Neural progenitor cell (in vitro differentiated cells): ENCODE results near the gene ING5. TPM values are rescaled to one million over a fixed set of nuclear protein-coding genes. Genes with fewer than 3 reads are reported as not detected.

Experiments used
- DNase-seq: peaks from one replicate; pipeline ENCODE4 v3.0.0-alpha.2; 2016; ENCODE audit warnings: low spot score
- H2AFZ ChIP-seq: fragments of 200-600 bp; sonication (generic); replicated peaks from 2 replicates; pipeline ENCODE4 v1.6.1; 2016; ENCODE audit warnings: antibody characterized with exemption
- H3F3A ChIP-seq: fragments of 200-600 bp; sonication (generic); 2 replicates; pipeline ENCODE4 v1.6.1; 2016; ENCODE audit warnings: antibody characterized with exemption, low read depth
- H3K27ac ChIP-seq: fragments of 200-600 bp; sonication (generic); 2 replicates; pipeline ENCODE4 v1.5.1; 2016; ENCODE audit warnings: mild to moderate bottlenecking
- H3K27me3 ChIP-seq: fragments of 200-600 bp; sonication (generic); 2 replicates; pipeline ENCODE4 v1.6.1; 2016; ENCODE audit warnings: mild to moderate bottlenecking, moderate library complexity
- H3K36me3 ChIP-seq: fragments of 200-600 bp; sonication (generic); 2 replicates; pipeline ENCODE4 v1.5.1; 2016
- H3K4me1 ChIP-seq: fragments of 200-600 bp; sonication (generic); 2 replicates; pipeline ENCODE4 v1.6.1; 2016; ENCODE audit warnings: mixed run types
- H3K4me2 ChIP-seq: fragments of 200-600 bp; sonication (generic); 2 replicates; pipeline ENCODE4 v1.6.1; 2016
- H3K4me3 ChIP-seq: fragments of 200-600 bp; sonication (generic); 2 replicates; pipeline ENCODE4 v1.5.1; 2016
- H3K79me2 ChIP-seq: fragments of 200-600 bp; sonication (generic); 2 replicates; pipeline ENCODE4 v1.6.1; 2016; ENCODE audit warnings: low read depth
- H3K9ac ChIP-seq: fragments of 200-600 bp; sonication (generic); 2 replicates; pipeline ENCODE4 v1.6.1; 2016
- H3K9me3 ChIP-seq: fragments of 200-600 bp; sonication (generic); 2 replicates; pipeline ENCODE4 v1.5.1; 2016; ENCODE audit warnings: low read depth
- H4K20me1 ChIP-seq: fragments of 200-600 bp; sonication (generic); 2 replicates; pipeline ENCODE4 v1.6.1; 2016; ENCODE audit warnings: low read depth
- H3K27ac Mint-ChIP-seq: 3 replicates; pipeline ENCODE4 v1.8.0; 2021; ENCODE audit warnings: mixed read lengths
- H3K27me3 Mint-ChIP-seq: 2 replicates; pipeline ENCODE4 v1.8.0; 2022; ENCODE audit warnings: low read depth, mild to moderate bottlenecking, inconsistent platforms, moderate library complexity, mixed read lengths; ENCODE audit not compliant: insufficient read depth
- H3K36me3 Mint-ChIP-seq: 3 replicates; pipeline ENCODE4 v1.8.0; 2021; ENCODE audit warnings: mixed read lengths
- H3K4me1 Mint-ChIP-seq: 3 replicates; pipeline ENCODE4 v1.8.0; 2021; ENCODE audit warnings: mixed read lengths
- H3K4me3 Mint-ChIP-seq: 3 replicates; pipeline ENCODE4 v1.8.0; 2021; ENCODE audit warnings: mild to moderate bottlenecking, moderate library complexity, mixed read lengths
- H3K9me3 Mint-ChIP-seq: 3 replicates; pipeline ENCODE4 v1.8.0; 2020; ENCODE audit warnings: mixed read lengths
- EZH2 ChIP-seq: fragments of 200-600 bp; sonication (generic); IDR thresholded peaks from 2 replicates; pipeline ENCODE4 v1.6.1; 2017; ENCODE audit warnings: antibody characterized with exemption, mild to moderate bottlenecking, moderate library complexity
- EZH2phosphoT487 ChIP-seq: fragments of 200-600 bp; sonication (generic); IDR thresholded peaks from 2 replicates; pipeline ENCODE4 v1.6.1; 2017; ENCODE audit warnings: antibody characterized with exemption
- total RNA-seq: library from RNA; depleted of rRNA; stranded (reverse); fragments of >200 nt; gene quantifications from 2 replicates; pipeline ENCODE4 v1.2.3, GENCODE V29; 2015; ENCODE audit warnings: low replicate concordance
- TF ChIP-seq, protein P1 (sequence below): fragments of 200-600 bp; sonication (generic); IDR thresholded peaks from 2 replicates; pipeline ENCODE4 v1.5.1; 2017; ENCODE audit warnings: antibody characterized with exemption, mild to moderate bottlenecking

ING5 gene
- total RNA-seq, 1 donor from 2014 or later = 38.2 TPM

DNA sequence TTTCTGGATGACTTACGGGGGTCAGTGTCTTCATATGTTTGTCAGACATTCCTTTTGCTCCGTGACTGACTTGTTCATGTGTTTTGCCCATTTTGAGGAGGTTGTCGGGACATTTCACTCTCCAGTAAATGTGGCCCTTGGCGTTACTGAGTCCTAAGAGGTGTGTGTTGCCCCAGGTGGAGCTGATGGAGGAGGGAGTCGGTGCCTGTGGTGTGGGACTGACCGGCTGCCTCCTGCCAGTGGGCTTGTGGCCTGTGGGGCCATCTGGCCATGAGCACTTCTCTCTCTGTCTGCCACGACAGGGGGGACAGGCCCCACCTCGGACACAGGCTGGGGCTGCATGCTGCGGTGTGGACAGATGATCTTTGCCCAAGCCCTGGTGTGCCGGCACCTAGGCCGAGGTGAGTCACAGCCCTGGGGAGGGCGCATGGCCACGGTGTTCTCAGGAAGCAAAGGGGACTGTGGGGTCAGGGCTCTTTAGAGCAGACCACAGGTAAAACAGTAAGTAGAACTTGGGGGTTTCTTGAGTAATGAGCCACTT, 48.6 kb upstream of the ING5 start:
- H2AFZ ChIP-seq = no peak overlapping the region
- Mint-ChIP-seq H3K4me3 (no peak overlapping the region), H3K4me1 (peaks cover 4% of the 10 kb centered on the region), H3K27me3 (no peaks in the 10 kb centered on the region), H3K27ac (no peak overlapping the region), H3K36me3 (peaks cover 19% of the 10 kb centered on the region), H3K9me3 (no peaks in the 10 kb centered on the region)
- no peaks in the 10 kb centered on the region for H3K9me3 ChIP-seq
- H3K9ac ChIP-seq = no peak overlapping the region
- H3K36me3 ChIP-seq = no peaks in the 10 kb centered on the region
- H3K4me1 ChIP-seq = peaks cover 8% of the 10 kb centered on the region
- H3K79me2 ChIP-seq = peaks cover 40% of the 10 kb centered on the region
- no peak overlapping the region for H3K4me2 ChIP-seq
- TF ChIP-seq, protein P1, sequence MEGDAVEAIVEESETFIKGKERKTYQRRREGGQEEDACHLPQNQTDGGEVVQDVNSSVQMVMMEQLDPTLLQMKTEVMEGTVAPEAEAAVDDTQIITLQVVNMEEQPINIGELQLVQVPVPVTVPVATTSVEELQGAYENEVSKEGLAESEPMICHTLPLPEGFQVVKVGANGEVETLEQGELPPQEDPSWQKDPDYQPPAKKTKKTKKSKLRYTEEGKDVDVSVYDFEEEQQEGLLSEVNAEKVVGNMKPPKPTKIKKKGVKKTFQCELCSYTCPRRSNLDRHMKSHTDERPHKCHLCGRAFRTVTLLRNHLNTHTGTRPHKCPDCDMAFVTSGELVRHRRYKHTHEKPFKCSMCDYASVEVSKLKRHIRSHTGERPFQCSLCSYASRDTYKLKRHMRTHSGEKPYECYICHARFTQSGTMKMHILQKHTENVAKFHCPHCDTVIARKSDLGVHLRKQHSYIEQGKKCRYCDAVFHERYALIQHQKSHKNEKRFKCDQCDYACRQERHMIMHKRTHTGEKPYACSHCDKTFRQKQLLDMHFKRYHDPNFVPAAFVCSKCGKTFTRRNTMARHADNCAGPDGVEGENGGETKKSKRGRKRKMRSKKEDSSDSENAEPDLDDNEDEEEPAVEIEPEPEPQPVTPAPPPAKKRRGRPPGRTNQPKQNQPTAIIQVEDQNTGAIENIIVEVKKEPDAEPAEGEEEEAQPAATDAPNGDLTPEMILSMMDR = no peak
- TF ChIP-seq EZH2phosphoT487 (no peak), EZH2 (no peak)
- no peaks in the 10 kb centered on the region for H3K27me3 ChIP-seq
- H3F3A ChIP-seq = peaks cover 5% of the 10 kb centered on the region
- H3K4me3 ChIP-seq = no peak overlapping the region
- H4K20me1 ChIP-seq = peaks cover 34% of the 10 kb centered on the region
- DNase-seq = no peak
- H3K27ac ChIP-seq = no peak overlapping the region

DNA sequence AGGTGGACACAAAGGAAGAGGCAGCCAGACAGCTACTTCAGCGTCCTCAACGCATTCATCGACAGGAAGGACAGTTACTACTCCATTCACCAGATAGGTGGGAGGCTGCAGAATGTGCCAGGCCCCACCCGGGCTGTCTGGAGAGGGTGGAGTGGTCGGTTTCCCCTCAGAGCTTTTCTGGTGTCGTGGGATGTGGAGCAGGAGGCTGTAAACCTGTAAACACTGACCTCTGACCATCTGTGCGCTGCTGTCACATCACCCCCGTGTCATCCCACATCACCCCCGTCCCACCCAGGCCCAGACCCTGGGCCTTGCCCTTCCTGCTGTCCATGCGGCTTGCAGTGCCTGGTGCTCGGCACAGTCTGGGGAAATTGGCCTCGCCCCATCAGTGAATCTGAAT, 47.3 kb upstream of the ING5 start:
- H3K36me3 ChIP-seq = no peaks in the 10 kb centered on the region
- no peak overlapping the region for H2AFZ ChIP-seq
- no peak overlapping the region for H3K4me2 ChIP-seq
- Mint-ChIP-seq H3K9me3 (no peaks in the 10 kb centered on the region), H3K27ac (no peak overlapping the region), H3K4me3 (no peak overlapping the region), H3K4me1 (peaks cover 2% of the 10 kb centered on the region), H3K27me3 (no peaks in the 10 kb centered on the region), H3K36me3 (peaks cover 24% of the 10 kb centered on the region)
- no peaks in the 10 kb centered on the region for H3K4me1 ChIP-seq
- no peak overlapping the region for H3K27ac ChIP-seq
- peaks cover 27% of the 10 kb centered on the region for H3K79me2 ChIP-seq
- no peak overlapping the region for H3K4me3 ChIP-seq
- DNase-seq = no peak
- H3F3A ChIP-seq = no peaks in the 10 kb centered on the region
- H3K9ac ChIP-seq = no peak overlapping the region
- peaks cover 30% of the 10 kb centered on the region for H4K20me1 ChIP-seq
- TF ChIP-seq, protein P1 = no peak
- TF ChIP-seq EZH2 (no peak), EZH2phosphoT487 (no peak)
- no peaks in the 10 kb centered on the region for H3K27me3 ChIP-seq
- H3K9me3 ChIP-seq = no peaks in the 10 kb centered on the region

DNA sequence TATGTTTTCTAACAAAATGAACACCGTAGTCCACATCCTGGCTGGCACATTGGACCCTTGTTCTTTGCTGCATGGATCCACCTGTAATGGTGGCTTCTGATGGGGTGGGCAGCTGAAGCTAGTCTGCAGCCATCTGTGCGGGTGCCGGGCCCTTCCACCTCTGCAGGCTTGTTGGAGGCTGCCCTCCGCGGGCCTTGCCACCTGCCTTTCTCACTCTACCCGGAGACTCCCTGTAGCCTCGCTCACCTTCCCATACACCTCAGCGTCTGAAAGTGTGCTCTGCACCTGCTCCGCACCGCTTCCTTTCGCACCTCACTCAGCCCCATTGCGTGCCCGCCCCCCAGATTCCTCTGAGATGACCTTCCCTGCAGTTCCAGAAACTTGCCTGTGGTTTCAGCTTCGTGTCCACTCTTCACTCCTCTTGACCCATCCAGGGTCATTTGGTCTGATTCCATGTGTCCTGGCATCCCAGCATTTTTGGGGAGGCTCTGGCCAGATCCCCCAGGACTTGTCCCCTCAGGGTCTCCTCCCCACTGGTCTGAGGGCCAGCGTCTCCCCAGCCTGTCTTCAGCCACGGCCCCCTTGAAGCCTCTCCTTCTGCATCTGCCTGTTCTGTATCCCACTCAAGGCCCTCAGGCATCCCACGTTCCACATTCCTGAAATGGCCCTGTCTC, 46.2 kb upstream of the ING5 start:
- H3K4me3 Mint-ChIP-seq = no peak overlapping the region
- no peak overlapping the region for H2AFZ ChIP-seq
- peaks cover 2% of the 10 kb centered on the region for H3K4me1 Mint-ChIP-seq
- H3K4me1 ChIP-seq = no peaks in the 10 kb centered on the region
- H3K4me2 ChIP-seq = no peak overlapping the region
- no peaks in the 10 kb centered on the region for H3K9me3 ChIP-seq
- no peaks in the 10 kb centered on the region for H3K9me3 Mint-ChIP-seq
- DNase-seq = no peak
- no peaks in the 10 kb centered on the region for H3K36me3 ChIP-seq
- TF ChIP-seq EZH2 = no peak
- TF ChIP-seq EZH2phosphoT487 = no peak
- TF ChIP-seq, protein P1 = no peak
- H3F3A ChIP-seq = no peaks in the 10 kb centered on the region
- peaks cover 23% of the 10 kb centered on the region for H4K20me1 ChIP-seq
- no peaks in the 10 kb centered on the region for H3K27me3 ChIP-seq
- no peak overlapping the region for H3K4me3 ChIP-seq
- peaks cover 17% of the 10 kb centered on the region for H3K79me2 ChIP-seq
- H3K27ac ChIP-seq = no peak overlapping the region
- H3K9ac ChIP-seq = no peak overlapping the region
- H3K27ac Mint-ChIP-seq = no peak overlapping the region
- peaks cover 24% of the 10 kb centered on the region for H3K36me3 Mint-ChIP-seq
- H3K27me3 Mint-ChIP-seq = no peaks in the 10 kb centered on the region
